IPS-NIHi7 (cell line): ENCODE data around the gene CDYL.
A peak's percentile ranks its signal among the peaks of the same experiment; 100 is the strongest.
"Not testable (repeated sequence)": the region's sequence is repeated elsewhere in the genome, so short reads cannot be mapped to it uniquely, and the experiment has no call there.

ENCODE experiments used
- DNase-seq: peaks from one replicate; pipeline ENCODE4 v3.0.0; 2012; ENCODE audit warnings: mixed read lengths; ENCODE audit errors: extremely low spot score

Gene CDYL

DNA sequence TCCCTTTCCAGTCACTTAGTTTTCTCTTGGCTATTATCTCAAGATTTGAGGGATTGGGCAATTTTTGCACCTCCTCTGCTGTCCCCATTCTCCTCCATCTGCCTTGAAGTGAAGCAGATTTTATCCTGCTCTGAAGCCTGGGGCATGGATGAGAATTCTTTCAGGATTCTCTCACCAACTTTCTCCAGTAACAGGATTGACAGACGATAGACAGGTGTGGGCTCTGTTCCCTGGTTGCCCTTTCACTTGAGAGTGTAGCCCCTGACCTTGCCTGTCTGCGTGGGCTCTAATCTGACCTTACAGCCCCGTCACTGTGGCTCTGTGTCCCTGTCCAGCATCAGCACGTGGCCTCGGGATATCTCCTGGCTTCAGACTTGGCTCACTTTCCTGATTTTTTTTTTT is 27.1 kb downstream of the CDYL start:
- DNase-seq, result no peak

DNA sequence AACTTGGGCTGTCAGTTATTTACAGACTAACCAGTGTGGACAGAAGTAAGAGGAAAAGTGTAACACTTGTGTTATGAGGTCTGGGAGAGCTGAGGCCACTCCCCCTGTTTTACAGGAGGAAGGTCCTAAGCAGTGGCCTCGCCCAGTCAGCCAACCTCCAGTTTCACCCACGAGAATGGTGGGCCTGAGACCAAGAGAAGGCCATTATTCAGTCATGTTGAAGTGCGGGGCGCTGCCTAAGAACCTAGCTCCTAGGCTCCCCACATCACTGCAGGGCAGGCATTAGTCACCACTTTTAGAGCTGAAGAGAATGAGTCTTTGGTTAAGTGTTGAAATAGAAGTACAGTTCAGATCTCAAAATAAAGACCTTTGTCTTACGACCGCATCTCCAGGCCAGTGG is 27.9 kb downstream of the CDYL start:
- DNase-seq, result no peak

DNA sequence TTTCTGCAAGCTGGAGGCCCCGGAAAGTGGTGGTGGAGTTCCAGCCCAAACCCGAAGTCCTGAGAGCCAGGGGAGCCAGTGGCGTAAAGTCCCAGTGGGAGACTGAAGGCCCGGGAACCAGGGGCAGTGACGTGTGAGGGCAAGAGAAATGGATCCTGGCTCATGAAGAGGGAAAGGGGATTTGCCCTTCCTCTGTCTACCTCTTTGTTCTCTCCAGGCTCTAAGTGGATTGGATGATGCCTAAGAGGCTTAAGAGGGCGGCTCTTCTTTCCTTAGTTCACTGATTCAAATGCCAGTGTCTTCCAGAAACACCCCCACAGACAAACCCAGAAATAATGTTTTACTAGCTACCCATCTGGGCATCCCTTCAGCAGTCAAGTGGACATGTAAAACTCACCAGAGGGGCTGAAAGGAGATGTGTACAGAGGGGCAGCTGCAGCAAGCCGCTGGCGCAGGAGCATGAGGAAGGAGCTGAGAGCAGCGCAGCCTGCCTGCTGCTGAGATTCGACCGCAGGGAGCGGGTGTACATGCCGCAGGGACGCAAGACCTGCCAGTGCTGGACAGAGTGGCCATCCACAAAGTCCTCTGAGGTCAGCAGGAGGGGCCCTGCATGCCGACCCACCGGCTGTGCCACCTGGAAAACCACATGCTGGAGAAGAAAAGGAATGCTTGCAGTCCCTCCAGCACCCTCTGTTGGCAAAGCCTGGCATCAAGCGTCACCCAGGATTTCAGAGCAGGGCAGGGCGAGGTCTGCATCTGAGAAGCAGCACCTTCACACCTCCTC is 29.5 kb downstream of the CDYL start:
- peak; percentile 73 for DNase-seq

DNA sequence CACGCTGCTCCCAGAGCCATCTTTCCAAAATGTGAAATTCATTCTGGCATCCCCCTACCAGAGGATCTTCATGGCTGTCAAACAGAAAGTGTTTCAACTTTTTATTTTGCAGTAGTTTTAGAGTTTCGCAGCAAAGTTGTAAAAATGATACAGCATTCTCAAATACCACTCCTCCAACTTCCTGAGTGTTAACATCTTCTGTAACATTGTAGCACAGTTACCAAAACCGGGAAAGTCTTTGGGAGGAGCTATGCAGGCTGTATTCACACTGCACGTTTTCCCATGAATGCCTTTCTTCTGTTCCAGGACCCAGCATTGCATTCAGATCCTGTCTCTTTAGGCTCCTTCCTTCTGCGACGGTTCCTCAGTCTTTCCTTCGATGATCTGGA is 30.1 kb downstream of the CDYL start:
- no peak for DNase-seq

DNA sequence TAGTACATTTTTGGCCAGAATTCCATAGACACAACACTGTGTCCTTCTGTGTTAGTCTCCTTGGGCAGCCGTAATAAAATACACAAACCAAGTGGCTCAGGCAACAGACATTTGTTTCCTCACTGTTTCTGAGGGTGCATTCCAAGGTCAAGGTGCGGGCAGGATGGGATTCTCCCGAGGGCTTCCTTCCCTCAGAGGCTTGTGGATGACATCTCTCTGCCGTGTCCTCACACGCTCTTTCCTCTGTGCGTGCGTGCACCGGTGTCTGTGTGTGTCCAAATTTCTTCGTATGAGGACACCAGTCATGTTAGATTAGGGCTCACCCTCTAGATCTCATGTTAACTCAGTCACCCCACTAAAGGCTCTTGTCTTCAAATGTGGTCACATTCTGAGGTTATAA is 30.6 kb downstream of the CDYL start:
- no peak for DNase-seq

DNA sequence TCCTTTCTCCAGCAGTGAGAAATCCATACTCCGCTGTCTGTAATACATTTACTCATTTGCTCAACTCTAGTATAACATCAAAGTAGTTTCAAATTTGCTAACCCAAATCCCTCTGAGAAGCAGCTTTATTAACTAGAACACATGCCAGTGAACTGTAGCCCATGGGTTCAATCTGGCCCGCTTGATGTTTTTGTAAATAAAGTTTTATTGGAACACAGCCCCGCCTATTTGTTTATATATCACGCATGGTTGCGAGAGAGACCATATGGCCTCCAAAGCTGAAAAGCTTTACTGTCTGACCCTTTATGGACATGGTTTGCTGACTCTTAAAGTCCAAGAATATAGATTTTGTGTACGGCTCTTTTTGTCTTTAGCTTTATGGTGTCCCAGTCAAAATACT is 32.2 kb downstream of the CDYL start:
- DNase-seq, result no peak

DNA sequence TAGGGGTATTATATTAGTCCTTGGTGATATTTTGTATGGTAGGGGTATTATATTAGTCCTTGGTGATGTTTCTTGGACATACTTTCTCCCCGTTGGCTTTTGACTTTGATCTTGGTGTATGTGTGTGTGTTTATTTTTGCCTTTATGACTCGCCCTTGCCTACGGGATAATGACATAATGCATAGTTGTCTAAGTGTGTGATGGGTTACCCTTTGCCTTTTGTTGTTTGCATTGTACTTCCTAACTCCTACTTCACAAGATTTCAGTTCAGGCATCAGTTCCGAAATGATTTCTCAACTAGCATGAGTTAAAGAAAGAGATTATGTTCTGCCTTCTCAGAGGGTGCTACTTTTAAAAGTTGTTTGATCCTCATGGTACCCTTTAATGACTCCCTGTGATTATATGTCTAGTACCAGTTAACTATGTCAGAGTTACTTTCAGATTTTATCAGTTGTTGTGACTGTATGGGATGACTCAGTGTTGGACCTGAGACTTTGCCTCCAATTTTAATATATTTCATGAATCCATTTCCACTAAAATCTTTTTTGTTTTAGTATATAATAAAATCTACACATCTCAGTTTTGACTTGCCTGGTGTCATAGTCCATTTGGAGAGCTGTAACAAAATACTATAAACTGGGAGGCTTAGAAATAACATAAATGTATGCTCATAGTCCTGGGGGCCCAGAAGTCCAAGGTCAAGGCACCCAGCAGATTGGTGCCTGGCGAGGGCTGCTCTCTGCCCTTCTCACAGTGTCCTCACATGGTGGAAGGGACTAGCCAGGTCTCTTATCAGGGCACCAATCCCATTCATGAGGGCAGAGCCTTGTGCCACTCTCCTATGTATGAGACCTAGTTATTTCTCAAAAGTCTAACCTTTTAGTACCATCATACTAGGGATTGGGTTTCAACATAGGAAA is 34.1 kb downstream of the CDYL start:
- no peak for DNase-seq

DNA sequence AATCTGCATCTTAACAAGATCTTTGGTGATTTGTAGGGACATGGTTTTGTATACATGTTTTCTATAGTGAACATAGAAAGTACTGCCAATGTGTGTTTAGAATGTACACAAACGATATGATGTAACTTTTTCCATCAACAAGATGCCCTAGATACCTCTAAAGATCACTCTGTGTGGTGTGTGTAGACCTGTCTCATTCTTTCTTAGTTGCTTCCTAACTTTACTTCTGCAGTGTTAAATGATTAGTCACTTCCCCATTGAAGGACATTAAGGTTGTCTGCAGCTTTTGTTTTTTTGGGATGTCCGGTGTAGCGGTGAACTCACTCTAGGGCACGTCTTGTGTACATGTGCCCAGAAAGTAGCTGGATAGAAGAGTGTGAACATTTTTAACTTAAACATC is 35.9 kb downstream of the CDYL start:
- no peak for DNase-seq

DNA sequence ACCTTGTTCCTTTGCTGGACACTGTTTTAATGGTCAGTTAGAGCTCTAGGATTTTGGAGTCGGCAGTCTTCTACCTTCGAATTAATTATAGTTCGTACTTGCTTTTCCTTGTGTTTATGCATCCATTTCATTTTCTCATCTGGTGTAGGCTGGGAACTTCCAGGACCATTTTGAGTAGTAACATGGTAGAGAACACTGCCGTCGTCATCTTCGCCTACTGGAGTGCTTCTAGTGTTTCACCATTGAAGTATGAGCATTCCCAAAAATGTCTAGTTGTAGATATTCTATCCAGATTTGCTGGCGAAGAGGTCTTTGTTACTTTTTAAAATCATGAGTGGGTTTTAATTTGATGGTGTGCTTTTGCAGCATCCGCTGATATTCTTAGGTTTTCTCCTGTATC is 36.9 kb downstream of the CDYL start:
- no peak for DNase-seq

DNA sequence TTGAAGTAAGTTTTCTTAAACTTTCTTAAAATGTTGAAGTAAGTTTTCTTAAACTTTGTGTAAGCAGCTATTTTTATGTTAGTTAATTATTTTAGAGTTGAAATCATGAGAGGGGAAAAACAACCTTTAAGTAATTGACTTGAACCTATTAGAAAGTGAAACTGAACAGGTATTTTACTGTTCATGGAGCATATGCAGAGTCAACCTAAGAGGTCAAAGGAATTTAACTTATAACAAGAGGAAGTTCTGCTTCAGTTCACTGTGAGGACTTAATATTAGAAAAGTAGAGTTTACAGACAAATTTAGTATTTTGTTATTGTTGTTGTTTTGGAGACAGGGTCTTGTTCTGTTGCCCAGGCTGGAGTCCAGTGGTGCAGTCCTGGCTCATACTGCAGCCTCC is 38.0 kb downstream of the CDYL start:
- no peak for DNase-seq

DNA sequence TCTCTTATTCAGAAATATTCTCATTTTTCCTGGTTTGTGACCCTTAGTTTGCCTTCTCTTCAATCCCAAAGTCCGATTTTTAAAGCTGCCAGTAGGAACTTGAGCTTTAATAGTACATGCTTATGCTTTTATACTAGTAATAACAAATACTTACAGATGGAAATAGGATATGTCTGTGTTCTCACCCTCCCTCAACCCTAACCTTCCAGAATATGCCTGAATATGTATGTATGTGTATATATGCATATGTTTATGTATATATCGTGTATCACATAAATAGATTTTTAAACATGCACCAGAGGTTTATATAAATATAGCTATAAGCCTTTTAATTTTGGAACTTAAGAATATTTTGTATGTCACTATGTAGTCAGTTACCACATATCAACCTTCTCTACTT is 38.8 kb downstream of the CDYL start:
- no peak for DNase-seq

DNA sequence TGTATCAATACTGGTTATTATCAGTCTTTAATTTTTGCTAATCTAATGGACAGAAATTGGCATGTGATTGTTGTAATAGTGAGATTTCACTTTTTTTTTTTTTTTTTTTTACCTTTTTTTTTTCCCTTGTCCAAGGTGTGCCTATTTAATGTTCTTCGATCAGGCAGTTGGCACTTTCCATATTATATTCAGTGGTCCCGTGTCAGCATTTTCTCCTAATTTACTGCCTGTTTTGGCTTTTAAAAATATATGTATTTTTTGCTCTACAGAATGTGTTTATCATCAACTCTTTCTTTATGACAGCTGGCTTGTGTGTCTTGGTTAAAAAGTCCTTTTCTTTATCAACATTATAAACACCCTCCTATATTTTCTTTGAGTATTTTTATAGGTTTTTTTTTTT is 39.4 kb downstream of the CDYL start:
- DNase-seq, result no peak

DNA sequence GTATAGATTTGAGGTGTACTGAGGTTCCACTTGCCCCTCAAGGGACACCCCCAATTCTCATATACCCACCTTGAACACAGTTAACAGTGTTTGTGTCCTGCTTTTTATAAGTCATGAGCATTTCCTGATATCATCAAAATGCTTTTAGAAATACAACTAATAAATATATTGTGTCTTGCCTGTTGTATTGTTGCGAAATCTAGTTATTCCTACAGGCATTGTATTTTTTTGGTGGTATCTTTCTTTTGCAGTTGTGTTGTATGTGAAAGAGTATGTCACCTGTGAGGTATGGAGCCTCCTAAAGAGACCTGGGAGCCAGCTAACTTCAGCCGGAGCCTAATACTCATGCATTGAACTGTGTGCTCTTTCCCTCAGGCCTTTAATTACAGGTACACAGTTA is 40.7 kb downstream of the CDYL start:
- DNase-seq, result no peak

DNA sequence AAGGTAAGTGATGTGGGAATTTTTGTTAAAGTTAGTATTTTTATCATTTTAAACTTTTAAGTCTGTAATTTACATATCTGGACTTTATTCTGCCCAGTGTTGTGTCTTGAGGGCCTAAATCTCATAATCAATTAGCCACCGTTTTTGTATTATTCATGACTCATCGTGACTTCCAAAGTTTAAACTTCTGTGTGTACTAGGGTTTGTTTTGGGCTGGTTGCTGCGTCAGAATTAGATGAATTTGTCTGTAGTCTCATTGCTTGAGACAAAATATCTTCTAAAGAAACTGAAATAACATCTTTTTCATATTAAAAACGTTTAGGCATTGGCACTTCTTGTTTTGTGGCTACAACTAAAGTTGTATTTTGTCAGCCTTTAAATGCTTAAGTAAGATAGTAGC is 41.3 kb downstream of the CDYL start:
- DNase-seq, result no peak

DNA sequence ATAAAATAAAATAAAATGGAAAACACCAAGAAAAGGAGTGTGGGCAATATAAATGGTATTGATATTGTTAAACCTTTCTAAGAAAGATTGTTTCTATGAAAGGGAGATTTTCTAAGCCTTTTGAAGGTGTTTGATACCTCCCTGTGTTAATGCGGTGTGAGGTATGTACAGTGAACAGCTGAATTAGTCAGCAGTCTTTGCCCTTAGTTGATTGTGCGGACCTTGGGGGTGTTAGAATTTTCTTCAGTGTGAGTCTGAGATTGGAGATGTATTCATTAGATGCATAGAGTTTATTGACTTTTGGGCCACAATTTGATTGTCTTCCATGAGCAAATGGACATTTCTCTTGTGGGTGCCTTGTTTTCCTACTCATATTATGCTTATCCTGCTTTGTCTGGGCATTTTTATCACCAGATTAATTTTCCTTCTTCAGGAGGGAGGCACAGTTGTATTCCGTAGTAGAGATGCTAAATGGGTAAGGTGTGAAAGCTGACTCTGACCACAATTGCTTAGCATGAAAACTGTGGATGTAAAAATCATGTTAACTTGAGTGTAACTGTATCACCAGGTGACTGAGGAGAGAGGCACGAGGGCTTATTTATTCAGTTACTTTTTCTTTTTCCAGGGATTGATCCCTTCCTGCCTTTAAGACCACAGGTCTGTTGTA is 42.2 kb downstream of the CDYL start:
- DNase-seq, result no peak

DNA sequence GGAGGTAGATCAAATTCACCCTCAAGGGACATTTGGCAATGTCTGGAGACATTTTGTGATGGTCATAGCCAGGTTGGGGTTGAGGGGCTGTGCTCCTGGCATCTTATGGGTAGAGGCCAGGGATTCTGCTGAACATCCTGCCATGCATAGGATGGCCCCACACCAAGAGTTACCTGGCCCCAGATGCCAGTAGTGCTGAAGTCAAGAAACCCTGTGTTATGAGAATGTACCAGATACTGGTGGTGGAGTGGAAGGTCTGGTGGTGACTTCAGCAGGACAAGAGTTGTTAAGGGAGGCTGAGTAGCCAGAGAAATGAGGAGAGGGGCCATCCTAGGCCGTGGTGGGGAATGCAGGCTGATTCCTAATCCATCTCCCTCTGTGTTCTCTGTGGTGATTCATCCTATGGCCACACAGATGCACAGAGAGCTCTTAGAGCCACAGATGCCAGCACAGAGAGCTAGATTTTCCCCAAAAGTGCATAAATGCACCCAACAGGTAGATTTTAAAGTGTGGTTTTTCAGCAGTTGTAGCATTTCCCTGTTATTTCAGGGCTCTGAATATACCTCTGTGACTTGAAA is 43.6 kb downstream of the CDYL start:
- peak; percentile 37 for DNase-seq

DNA sequence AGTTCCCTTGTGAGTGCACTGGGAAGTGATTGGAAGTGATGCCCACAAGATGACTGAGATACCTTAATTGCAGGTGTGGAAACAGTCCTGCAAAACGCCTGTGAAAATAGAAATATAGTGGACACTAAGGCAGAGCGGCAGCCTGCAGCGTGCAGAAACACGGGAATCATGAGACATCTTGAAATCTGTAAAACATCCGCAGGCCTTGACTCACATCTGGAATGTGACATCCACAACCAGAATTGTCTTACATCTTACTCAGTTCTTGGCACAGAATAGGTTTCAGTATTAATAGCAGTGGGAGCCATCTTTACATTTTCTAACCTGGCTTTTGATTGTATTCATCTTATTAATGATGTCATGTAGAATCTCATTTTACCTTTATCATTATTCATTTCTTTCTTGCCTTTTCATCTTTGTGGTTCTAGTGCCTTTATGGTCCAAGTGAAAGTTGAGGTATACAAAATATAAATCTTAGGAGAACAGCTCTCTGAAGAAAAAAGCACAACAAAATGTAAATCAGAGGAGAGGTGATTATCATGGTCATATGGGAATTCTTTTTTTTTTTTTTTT is 44.6 kb downstream of the CDYL start:
- DNase-seq, result no peak

DNA sequence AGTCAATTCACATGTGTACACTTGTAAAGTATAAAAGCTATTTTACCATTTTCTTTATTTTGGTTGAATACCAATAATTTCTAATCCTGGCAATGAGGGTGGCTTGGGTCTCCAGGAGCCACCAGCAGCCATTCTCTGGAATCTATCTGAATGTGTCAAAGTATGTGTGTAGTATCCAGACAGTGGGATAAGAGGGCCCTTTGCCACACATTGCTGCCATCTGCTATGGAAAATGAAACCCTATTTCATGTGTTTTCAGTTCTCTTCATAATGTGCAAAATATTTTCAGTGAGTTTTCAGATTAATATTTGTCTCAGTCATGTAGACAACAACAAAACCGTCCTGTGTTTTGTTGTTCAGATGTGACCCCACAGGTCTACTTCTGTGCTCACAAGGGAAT is 46.3 kb downstream of the CDYL start:
- no peak for DNase-seq

DNA sequence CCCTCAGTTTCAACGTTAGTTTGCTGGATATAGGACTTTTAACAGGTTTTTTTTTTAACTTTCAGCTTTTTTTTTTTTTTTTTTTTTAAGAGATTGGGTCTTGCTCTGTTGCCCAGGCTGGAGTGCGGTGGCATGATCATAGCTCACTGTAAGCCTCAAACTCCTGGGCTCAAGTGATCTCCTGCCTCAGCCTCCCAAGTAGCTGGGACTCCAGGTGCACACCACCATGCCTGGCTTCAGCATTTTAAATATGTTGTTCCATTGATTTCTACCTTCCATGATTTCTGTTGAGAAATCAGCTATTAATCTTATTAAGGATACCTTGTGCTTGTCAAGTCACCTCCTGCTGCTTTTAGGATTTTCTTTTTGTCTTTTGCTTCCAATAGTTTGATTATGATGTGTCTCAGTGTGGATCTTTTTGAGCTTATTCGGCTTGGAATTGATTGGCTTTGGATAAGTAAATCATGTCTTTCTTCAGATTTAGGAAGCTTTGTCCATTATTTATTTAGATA is 52.0 kb downstream of the CDYL start:
- no peak for DNase-seq

DNA sequence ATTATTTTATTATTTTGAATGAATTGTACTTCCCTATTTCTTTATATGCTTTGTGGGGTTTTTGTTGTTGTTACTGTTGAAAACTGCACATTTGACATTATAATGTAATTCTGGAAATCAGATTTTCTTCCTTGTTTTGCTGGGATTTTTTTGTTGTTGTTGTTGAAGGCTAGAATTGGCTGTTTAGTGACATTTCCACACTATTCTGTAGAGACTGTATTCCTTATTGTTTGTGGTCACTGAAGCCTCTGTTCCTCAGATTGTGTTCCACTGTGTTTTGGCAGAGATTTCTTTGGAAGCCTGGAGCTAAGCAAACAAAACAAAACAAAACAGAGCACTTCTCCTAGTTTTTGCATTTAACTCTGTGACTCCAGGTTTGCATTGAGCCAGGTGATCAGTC is 52.9 kb downstream of the CDYL start:
- DNase-seq, result no peak

DNA sequence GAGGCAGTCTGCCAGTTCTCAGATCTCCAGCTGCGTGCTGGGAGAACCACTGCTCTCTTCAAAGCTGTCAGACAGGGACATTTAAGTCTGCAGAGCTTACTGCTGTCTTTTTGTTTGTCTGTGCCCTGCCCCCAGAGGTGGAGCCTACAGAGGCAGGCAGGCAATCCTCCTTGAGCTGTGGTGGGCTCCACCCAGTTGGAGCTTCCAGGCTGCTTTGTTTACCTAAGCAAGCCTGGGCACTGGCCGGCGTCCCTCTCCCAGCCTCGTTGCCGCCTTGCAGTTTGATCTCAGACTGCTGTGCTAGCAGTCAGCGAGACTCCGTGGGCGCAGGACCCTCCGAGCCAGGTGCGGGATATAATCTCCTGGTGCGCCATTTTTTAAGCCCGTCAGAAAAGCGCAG is 59.3 kb downstream of the CDYL start:
- DNase-seq, result not testable (repeated sequence)

DNA sequence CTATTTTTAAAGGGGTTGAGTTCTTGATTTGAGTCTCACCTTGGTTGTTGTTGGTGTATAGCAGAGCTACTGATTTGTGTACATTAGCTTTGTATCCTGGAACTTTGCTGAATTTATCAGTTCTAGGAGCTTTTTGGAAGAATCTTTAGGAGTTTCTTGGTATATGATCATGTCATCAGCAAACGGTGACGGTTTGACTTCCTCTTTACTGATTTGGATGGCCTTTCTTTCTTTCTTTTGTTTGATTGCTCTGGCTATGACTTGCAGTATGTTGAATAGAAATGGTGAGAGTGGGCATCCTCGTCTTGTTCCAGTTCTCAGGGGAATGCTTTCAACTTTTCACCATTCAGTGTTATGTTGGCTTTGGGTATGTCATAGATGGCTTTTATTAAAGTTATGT is 64.0 kb downstream of the CDYL start:
- no peak for DNase-seq
